GM18520 (cell line): Measurements from ENCODE around the gene VGLL2.

ENCODE experiments used
- ATAC-seq: cut with Tn5 transposase; IDR thresholded peaks from one replicate; pipeline ENCODE4 v1.9.1; 2021; ENCODE audit not compliant: unreplicated experiment

VGLL2 gene

DNA sequence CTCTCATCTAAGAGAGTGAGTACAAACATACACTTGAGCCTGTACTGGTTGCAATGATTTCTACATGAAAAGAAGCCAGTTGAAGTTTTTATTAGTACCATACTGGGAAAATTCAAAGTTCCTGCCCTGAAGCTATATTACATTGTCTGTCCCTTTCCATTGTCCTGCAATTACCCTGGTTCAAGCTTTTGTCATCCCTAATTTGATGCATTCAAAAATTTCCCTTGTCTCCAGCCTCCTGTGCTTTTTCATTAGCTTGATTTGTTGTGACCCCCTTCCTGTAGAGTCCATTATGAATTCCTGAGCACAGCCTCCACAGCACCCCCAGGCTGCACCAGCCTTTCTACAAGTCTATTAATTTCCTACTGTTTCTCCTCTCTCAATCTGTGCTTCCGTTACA, 46.4 kb downstream of the VGLL2 start:
- no peak for ATAC-seq

DNA sequence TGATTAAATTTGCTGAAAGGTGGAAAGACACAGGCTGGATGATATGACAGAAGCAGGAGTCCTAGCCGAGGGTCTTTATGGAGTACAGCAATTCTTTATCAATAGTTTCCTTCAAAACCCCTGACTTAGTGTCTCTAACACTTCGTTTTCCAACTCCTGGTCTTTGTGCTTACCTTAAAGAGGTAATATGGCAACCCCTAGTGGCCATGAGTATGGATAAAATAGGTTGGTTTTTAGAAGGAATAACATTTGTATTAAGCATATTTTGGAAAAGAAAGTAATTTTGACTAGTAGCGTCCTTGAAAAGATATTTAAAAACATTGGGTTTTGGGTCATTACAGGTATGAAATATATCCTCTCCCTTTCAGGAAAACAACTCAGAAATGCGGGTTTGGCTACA, 51.9 kb downstream of the VGLL2 start:
- no peak for ATAC-seq
